Pancreas (tissue), 10 donors: ENCODE results near the gene LRMDA. TPM values are rescaled to one million over a fixed set of nuclear protein-coding genes. Genes with fewer than 3 reads are reported as not detected.

Experiments used
- ATAC-seq, 4 donors: fragments of 200-7000 bp; cut with Tn5 transposase; one replicate each; pipeline versions ENCODE4 v1.8.0 to v1.9.1; 2020; ENCODE audit warnings: mild to moderate bottlenecking in 4 of 4, moderate library complexity in 4 of 4
- DNase-seq, 6 donors: peaks; one replicate each; pipeline ENCODE4 v3.0.0-alpha.2; 2020
- FAIRE-seq: peaks from 2 replicates; lab custom pipeline; 2012; peaks lifted over from hg19 to GRCh38; lab: Jason Lieb, UNC
- H3K27ac ChIP-seq, 4 donors: fragments of 200-600 bp; sonication (generic); 1 replicate in 3 of 4; 2 replicates in 1 of 4; pipeline versions ENCODE4 v1.5.0 to v1.8.0; 2020
- H3K27me3 ChIP-seq, 4 donors: fragments of 200-600 bp; one replicate each; pipeline ENCODE4 v1.8.0; 2021
- H3K36me3 ChIP-seq, 3 donors: fragments of 200-600 bp; sonication (generic) in 1 of 3; one replicate each; pipeline versions ENCODE4 v1.5.0 to v1.8.0; 2020 to 2021
- H3K4me1 ChIP-seq, 3 donors: fragments of 200-600 bp; one replicate each; pipeline ENCODE4 v1.8.0; 2021
- H3K4me3 ChIP-seq, 4 donors: fragments of 200-600 bp; sonication (generic) in 2 of 4; one replicate each; pipeline versions ENCODE4 v1.5.0 to v1.8.0; 2020 to 2021
- H3K9me3 ChIP-seq, 4 donors: fragments of 200-600 bp; one replicate each; pipeline ENCODE4 v1.8.0; 2021
- WGBS, 2 donors: extraction: QIAGEN DNeasy Blood & Tissue Kit; methylation state at CpG; one replicate each; pipeline ENCODE4 v1.1.7; 2013; 5-methylcytosine and 5-hydroxymethylcytosine counted together
- intact Hi-C, 3 donors: fragments of 100-400 bp; cut with DNase I; formaldehyde crosslinking; loops; one replicate each; pipeline versions ENCODE4 v1.11.1 to v1.14.2; 2022
- polyA plus RNA-seq, 2 donors: library from polyadenylated mRNA; stranded (reverse); fragments of 200-250 nt; gene quantifications; one replicate each; pipeline ENCODE4 v1.2.3, GENCODE V29; 2013
- total RNA-seq, 6 donors: library from RNA; stranded (reverse); fragmentation: NEBNext Ultra II Directional in 4 of 6; extraction: Animal tissue kit (Norgen Biotek cat#: 25700) in 4 of 6; gene quantifications; one replicate each; pipeline versions ENCODE4 v1.2.1 to v1.2.4, GENCODE V29; 2021 to 2023
- TF ChIP-seq, protein P1 (sequence below), 4 donors: fragments of 200-600 bp; sonication (generic) in 3 of 4; IDR thresholded peaks; one replicate each; pipeline versions ENCODE4 v1.5.0 to v1.8.0; 2021; ENCODE audit warnings: antibody characterized with exemption in 4 of 4
- donor health status: healthy with polysubstance abuse.
- donor health status: DM: no; HTN: no; CAD: no; lungs with moderate emphysema.
- donor health status: DM: no; HTN: no; CAD: no.
- donor health status: control.
- donor health status: control.
- donor health status: Bipolar disorder and iron deficiency.
- donor health status: DM: yes; HTN: yes; CAD: no.
- donor health status: DM: no; HTN: no; CAD: no.
- donor health status: DM: no; HTN: no; CAD: no.
- donor health status: DM: yes; HTN: yes; CAD: no.

The LRMDA gene
- total and polyA plus RNA-seq, 8 donors = 4.6 to 21.2 (median 13.4) TPM

GRCh38 chr10:76115471-76116155, 684.2 kb downstream of the LRMDA start:
- TF ChIP-seq, protein P1, sequence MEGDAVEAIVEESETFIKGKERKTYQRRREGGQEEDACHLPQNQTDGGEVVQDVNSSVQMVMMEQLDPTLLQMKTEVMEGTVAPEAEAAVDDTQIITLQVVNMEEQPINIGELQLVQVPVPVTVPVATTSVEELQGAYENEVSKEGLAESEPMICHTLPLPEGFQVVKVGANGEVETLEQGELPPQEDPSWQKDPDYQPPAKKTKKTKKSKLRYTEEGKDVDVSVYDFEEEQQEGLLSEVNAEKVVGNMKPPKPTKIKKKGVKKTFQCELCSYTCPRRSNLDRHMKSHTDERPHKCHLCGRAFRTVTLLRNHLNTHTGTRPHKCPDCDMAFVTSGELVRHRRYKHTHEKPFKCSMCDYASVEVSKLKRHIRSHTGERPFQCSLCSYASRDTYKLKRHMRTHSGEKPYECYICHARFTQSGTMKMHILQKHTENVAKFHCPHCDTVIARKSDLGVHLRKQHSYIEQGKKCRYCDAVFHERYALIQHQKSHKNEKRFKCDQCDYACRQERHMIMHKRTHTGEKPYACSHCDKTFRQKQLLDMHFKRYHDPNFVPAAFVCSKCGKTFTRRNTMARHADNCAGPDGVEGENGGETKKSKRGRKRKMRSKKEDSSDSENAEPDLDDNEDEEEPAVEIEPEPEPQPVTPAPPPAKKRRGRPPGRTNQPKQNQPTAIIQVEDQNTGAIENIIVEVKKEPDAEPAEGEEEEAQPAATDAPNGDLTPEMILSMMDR (IDR thresholded peaks at IDR 0.05) = no peak
- WGBS, 2 donors = 79% methylated on average over 11 of the region's 11 CpGs
- no peaks in the 10 kb centered on the region for H3K9me3 ChIP-seq
- intact Hi-C loops = no loop called here
- no peak overlapping the region for H3K27ac ChIP-seq
- no peak for DNase-seq
- no peaks in the 10 kb centered on the region for H3K36me3 ChIP-seq
- peak in 1 of 4 donors; percentile 30 for ATAC-seq
- H3K4me1 ChIP-seq = no peaks in the 10 kb centered on the region
- no peak for FAIRE-seq
- no peaks in the 10 kb centered on the region for H3K27me3 ChIP-seq
- H3K4me3 ChIP-seq = no peak overlapping the region

DNA sequence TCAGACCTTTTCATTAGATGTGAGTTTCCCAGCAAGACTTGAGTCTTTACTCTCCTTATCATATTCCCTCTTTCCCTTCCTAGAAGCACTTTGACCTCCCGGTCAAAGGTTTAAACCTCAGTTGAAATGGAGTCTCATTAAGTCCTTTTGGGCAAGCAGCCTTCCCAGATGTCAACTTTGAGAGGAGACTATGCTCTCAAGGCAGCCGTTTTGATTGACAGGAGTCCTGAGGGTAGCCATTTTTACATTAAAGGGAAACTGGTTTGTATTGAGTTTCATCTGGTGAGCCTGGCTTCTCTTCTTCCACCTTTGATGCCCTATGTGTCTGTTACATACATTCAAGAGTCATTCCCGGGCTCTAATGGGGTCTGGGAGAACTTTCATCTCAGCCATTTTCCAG, 685.1 kb downstream of the LRMDA start:
- intact Hi-C loops = no loop called here
- TF ChIP-seq, protein P1 (IDR thresholded peaks at IDR 0.05) = no peak
- H3K4me1 ChIP-seq = no peaks in the 10 kb centered on the region
- no peak for FAIRE-seq
- DNase-seq = no peak
- WGBS, 2 donors = 78 to 98% methylated on average over 3 of the region's 3 CpGs
- H3K27me3 ChIP-seq = no peaks in the 10 kb centered on the region
- no peaks in the 10 kb centered on the region for H3K36me3 ChIP-seq
- no peak for ATAC-seq
- no peak overlapping the region for H3K27ac ChIP-seq
- H3K9me3 ChIP-seq = no peaks in the 10 kb centered on the region
- no peak overlapping the region for H3K4me3 ChIP-seq

DNA sequence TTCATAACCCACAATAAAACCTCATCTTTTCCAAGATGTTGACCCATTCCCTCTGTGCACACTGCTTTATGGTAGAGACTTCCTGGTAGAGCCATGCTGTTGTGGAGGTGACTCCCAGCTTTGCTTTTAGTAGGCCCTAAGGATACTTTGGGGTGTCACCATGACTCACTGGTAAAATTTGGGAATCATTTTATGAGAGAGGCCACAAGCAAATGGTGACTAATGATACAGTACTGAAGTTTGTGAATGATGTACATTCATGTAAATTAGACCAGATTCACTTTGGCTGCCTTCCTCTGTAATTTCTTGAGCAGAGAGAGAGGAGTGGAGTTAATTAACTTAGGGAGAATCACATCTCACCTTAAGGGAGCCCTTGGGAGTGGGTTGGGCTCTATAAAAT, 686.5 kb downstream of the LRMDA start:
- ATAC-seq (no peak), FAIRE-seq (no peak), DNase-seq (no peak)
- Histone ChIP-seq H3K27me3 (no peaks in the 10 kb centered on the region), H3K36me3 (no peaks in the 10 kb centered on the region), H3K4me3 (no peak overlapping the region), H3K4me1 (no peaks in the 10 kb centered on the region), H3K9me3 (no peaks in the 10 kb centered on the region), H3K27ac (no peak overlapping the region)
- intact Hi-C loops = no loop called here
- TF ChIP-seq, protein P1 (IDR thresholded peaks at IDR 0.05) = no peak

DNA sequence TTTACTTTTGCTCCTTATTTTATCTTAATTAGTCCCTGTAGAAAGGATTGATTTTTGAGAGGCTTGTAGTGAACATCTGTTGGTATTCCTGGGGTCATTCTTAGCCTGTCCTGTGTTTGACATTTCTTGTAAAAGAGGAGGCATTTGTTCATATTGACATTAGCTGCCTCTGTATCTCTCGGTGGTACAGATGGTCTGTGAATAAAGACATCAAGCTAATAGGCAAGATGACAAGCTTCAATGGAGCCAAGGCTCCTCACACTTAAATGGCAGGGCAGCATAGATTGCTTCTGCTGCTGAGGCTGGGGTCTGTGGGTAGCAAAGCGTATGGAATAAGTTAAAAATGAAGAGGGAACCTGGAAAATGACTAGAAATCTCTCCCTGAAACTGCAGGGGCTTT, 687.6 kb downstream of the LRMDA start:
- H3K4me1 ChIP-seq = no peaks in the 10 kb centered on the region
- H3K4me3 ChIP-seq = no peak overlapping the region
- no peak for DNase-seq
- H3K36me3 ChIP-seq = no peaks in the 10 kb centered on the region
- intact Hi-C loops = no loop called here
- no peaks in the 10 kb centered on the region for H3K27me3 ChIP-seq
- no peak for FAIRE-seq
- TF ChIP-seq, protein P1 (IDR thresholded peaks at IDR 0.05) = no peak
- ATAC-seq = no peak
- no peaks in the 10 kb centered on the region for H3K9me3 ChIP-seq
- no peak overlapping the region for H3K27ac ChIP-seq
- 86 to 94% methylated on average over 2 of the region's 2 CpGs for WGBS, 2 donors

- FAIRE-seq = no peak
- Histone ChIP-seq H3K27ac (no peak overlapping the region), H3K9me3 (no peaks in the 10 kb centered on the region), H3K4me3 (no peak overlapping the region), H3K4me1 (no peaks in the 10 kb centered on the region), H3K27me3 (no peaks in the 10 kb centered on the region), H3K36me3 (no peaks in the 10 kb centered on the region)
- no peak for DNase-seq
- no peak for ATAC-seq
- TF ChIP-seq, protein P1 (IDR thresholded peaks at IDR 0.05) = no peak
- WGBS, 2 donors = 71 to 79% methylated on average over 1 of the region's 1 CpG
- intact Hi-C loops = no loop called here
These were observed 688.1 kb downstream of the LRMDA start for GRCh38 chr10:76119515-76119914.
